Endothelial cell of hepatic sinusoid (primary cell): Measurements from ENCODE around the gene SLC26A8.
"Not testable (repeated sequence)": the region's sequence is repeated elsewhere in the genome, so short reads cannot be mapped to it uniquely, and the experiment has no call there.

ENCODE experiments used
- in situ Hi-C: cut with HindIII; loops from 2 replicates; pipeline ENCODE4 v1.10.0; 2017; ENCODE audit warnings: low sequenced_read_pairs

The SLC26A8 gene

GRCh38 chr6:36052097-36052496 lies 27.7 kb upstream of the SLC26A8 start:
- in situ Hi-C loops = no loop called here

- in situ Hi-C loops = no loop called here
Observed at GRCh38 chr6:36050947-36051710, 26.7 kb upstream of the SLC26A8 start.

- in situ Hi-C loops = no loop called here
Observed at GRCh38 chr6:36050305-36050704, 25.9 kb upstream of the SLC26A8 start.

DNA sequence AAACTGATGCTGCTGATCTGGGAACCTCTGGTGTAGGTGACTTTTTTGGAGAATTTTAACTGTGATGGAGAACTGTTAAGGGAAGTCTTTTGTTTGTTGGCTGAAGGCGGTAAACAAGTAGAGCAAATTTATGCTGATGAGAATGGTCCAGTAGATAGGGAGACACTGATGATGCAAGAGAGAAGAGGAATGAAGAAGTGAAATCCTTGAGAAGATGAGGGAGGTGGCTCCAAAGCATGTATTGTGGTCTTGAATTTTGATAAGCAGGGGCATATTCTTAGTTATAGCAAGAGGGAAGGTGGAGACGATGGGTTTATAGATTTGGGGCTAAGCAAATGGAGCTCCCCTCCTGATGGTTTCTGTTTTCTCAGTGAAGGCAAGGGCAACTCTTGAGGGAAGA lies 25.1 kb upstream of the SLC26A8 start:
- in situ Hi-C loops = no loop called here

DNA sequence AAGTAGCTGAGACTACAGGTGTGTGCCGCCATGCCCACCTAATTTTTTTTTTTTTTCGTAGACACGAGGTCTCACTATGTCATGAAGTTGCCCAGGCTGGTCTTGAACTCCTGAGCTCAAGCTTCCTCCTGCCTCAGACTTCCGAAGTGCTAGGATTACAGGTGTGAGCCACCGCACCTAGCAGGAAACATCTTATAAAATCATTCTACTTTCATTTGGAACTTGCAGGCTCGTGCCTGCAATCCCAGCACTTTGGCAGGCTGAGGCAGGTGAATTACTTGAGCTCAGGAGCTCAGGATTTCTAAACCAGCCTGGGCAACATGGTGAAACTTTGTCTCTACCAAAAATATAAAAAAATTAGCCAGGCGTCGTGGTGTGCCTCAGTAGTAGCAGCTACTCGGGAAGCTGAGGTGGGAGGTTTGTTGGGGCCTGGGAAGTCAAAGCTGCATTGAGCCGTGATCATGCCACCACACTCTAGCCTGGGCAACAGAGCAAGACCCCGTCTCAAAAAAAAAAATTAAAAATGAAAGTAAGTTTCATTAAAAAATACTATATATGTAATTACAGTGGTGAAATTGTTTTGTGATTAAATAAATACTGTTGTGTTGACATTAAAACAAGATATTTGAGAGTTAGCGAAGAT lies 18.3 kb upstream of the SLC26A8 start:
- in situ Hi-C loops = no loop called here

- in situ Hi-C loops = no loop called here
Observed at GRCh38 chr6:36040958-36041357, 16.5 kb upstream of the SLC26A8 start.

DNA sequence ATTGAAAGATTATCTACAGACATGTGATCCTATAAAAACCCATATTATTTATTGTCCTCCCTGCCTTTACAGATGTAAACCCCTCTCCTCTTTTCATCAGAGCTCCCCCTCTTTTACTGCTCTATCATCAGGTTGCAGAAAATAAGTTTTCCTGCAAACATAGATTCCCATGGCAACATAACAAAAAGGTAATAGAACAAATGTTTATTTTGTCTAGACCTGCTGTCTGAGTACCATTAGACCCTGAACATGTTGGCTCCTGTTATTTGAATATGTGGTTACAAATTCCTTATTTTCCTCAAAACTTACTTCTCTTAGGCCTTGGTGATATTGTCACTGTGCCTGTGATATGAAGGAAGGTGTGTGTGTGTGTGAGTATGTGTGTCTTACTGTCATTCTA lies 14.7 kb upstream of the SLC26A8 start:
- in situ Hi-C loops = no loop called here

- in situ Hi-C loops = no loop called here
Observed at GRCh38 chr6:36038120-36038876, 13.9 kb upstream of the SLC26A8 start.

DNA sequence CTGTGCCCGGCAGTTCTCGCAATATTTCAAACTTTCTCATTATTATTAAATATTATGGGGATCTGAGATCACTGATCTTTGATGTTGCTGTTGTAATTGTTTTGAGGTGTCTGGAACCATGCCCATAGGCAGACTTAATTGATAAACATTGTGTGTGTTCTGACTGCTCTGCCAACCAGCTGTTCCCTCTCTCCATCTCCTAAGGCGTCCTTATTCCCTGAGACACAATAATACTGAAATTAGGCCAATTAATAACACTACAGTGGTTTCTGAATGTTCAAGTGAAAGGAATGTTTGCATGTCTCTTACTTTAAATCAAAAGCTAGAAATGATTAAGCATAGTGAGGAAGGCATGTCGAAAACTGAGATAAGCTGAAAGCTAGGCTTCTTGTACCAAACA lies 10.8 kb upstream of the SLC26A8 start:
- in situ Hi-C loops = no loop called here

- in situ Hi-C loops = no loop called here
Observed at GRCh38 chr6:36034441-36034840, 10.0 kb upstream of the SLC26A8 start.

GRCh38 chr6:36033935-36034334 lies 9.5 kb upstream of the SLC26A8 start:
- in situ Hi-C loops = no loop called here

DNA sequence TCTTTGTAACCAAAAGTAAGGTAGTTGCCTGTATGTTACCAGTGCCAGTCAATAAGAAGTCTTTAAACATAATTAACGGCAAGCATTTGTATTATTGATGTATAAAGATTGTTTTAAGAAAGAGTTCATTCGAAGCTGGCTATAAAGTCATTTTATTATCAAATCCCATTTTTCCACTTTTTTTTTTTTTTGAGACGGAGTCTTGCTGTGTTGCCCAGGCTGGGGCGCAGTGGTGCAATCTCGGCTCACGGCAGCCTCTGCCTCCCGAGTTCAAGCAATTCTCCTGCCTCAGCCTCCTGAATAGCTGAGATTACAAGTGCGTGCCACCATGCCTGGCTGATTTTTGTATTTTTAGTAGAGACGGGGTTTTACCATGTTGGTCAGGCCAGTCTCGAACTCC lies 8.7 kb upstream of the SLC26A8 start:
- in situ Hi-C loops = not testable (repeated sequence)

DNA sequence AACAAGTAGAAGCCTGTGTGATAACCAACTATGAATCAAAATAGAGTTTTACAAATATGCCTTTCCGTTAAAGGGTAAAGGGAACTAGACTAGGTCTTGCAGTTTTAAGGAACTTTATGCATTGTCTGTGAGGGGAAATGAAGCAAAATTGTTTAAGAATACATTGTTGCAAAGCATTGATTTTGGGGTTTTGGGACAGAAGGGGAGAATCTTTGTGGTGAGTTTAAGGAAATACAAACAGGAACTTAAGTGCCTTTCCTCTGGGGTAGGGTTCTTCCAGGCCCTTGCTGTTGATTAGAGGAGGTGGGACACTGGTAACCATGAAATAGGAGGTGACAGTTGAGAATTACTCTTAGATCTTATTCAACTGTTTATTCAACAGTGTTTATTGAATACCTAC lies 7.8 kb upstream of the SLC26A8 start:
- in situ Hi-C loops = no loop called here

- in situ Hi-C loops = no loop called here
Observed at GRCh38 chr6:36029464-36029863, 5.0 kb upstream of the SLC26A8 start.

DNA sequence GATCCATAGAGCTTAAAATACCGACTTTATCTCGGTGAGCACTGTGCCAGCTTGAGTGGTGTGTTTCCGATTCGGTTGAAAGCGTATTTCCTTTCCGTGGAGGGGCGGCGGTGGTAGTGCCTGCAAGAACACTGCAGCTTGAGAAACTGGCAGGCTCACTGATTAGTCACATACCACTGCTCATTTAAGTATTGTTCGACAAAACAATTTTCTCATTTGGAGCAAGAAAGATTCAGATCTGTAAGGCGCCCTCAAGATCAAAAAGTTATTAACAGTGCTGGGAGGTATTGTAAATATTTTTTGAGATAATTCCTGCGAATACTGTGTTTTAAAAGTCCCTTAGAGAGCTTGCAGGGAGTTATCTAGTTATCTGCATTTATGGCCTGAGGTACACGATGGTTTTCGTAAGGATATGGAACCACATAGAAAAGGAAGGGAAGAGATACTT lies 4.5 kb upstream of the SLC26A8 start:
- in situ Hi-C loops = no loop called here

GRCh38 chr6:36028088-36028876 lies 3.8 kb upstream of the SLC26A8 start:
- in situ Hi-C loops = no loop called here

DNA sequence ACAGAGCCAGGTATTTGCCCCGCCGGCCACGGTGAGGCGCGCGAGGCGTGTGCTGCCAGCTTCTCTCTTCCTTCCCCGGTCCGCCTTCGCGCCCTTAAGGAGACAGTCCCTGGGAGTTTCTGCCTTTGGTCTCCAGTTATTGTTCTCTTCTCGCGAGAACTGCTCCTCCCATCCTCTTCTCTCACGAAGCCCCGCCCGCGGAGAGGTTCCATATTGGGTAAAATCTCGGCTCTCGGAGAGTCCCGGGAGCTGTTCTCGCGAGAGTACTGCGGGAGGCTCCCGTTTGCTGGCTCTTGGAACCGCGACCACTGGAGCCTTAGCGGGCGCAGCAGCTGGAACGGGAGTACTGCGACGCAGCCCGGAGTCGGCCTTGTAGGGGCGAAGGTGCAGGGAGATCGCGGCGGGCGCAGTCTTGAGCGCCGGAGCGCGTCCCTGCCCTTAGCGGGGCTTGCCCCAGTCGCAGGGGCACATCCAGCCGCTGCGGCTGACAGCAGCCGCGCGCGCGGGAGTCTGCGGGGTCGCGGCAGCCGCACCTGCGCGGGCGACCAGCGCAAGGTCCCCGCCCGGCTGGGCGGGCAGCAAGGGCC lies 3.2 kb upstream of the SLC26A8 start, which contains the start of gene MAPK14:
Gene MAPK14, plus strand, starts transcription at position 308 of the 587 bp plus-strand sequence. CDS start 350 bp downstream, outside the sequence.
- in situ Hi-C loops = no loop called here

- in situ Hi-C loops = no loop called here
Observed at GRCh38 chr6:36025932-36026327, 1.5 kb upstream of the SLC26A8 start.

DNA sequence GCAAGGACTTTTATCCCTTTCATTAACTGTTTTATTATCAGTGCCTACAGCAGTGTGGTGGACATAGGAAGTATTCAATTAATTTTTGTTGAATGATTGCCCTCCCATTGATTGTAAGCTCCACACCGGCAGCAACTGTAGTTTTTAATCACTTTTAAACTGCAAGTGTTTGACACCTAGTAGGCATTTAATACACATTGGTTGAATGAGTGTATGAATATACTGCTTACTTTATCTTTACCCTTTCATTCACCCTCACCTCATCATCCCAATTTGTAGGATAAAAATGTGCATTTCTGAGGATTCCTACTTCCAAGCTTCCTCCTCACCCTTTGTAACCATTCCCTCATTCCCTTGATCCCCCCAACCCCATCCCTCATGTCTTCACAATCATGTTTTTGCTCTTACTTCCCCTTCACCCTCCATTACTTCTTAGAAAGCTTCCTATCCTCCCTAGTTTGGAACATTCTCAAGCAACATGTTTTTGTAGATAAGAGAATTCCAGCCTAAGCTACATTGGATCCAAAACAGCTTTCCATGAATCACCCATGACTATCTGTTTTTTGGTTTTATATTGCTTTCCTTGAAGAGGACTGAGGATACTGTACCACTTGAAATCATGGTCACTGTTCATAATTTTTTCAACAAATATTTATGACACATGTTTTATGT lies 955 bp upstream of the SLC26A8 start:
- in situ Hi-C loops = no loop called here

DNA sequence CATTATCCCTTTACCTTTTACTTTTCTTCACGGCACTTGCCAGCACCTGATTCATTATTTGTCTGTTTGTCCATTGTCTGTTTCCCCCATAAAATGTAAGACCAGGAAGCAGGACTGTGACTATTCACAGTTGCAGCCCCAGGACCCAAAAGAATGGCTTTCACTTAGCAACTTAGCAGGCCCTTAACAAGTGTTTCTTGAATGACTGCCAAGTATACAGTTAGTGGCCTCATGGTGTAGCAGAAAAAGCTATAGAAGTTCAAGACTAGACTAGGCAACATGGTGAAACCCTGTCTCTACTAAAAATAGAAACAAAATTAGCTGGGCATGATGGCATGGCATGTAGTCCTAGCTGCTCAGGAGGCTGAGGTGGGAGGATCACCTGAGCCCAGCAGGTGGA lies 4.3 kb downstream of the SLC26A8 start:
- in situ Hi-C loops = no loop called here
